Motor neuron (in vitro differentiated cells): ENCODE measurements around the gene NAA11. TPM values are rescaled to one million over a fixed set of nuclear protein-coding genes. Genes with fewer than 3 reads are reported as not detected.
A peak's percentile ranks its signal among the peaks of the same experiment; 100 is the strongest.

ENCODE experiments used
- ATAC-seq, 8 experiments: fragments of 200-7000 bp; cut with Tn5 transposase; replicated peaks in 6 of 8; 2 replicates each; pipeline ENCODE4 v1.8.0; 2021; ENCODE audit warnings: mild to moderate bottlenecking in 8 of 8, moderate library complexity in 8 of 8
- H3K27ac ChIP-seq, 2 donors: fragments of 250-450 bp; sonication (Bioruptor Pico); 2 replicates each; pipeline ENCODE4 v1.9.0; 2021; ENCODE audit warnings: antibody characterized with exemption in 2 of 2, mild to moderate bottlenecking in 2 of 2, moderate library complexity in 1 of 2
- H3K4me1 ChIP-seq, 2 donors: fragments of 250-450 bp; sonication (Bioruptor Pico); replicated peaks in 1 of 2; 2 replicates each; pipeline ENCODE4 v1.6.1; 2021; ENCODE audit warnings: antibody characterized with exemption in 2 of 2, mild to moderate bottlenecking in 2 of 2, moderate library complexity in 1 of 2
- H3K4me3 ChIP-seq, 5 donors: fragments of 250-450 bp; sonication (Bioruptor Pico); 2 replicates each; pipeline ENCODE4 v1.9.0; 2021; ENCODE audit warnings: antibody characterized with exemption in 5 of 5, mild to moderate bottlenecking in 5 of 5, moderate library complexity in 4 of 5
- WGBS, 10 experiments: fragments of 450-650 bp; shearing (Covaris generic); methylation state at CpG; one replicate each; pipeline ENCODE4 v1.0.0; 2022; 5-methylcytosine and 5-hydroxymethylcytosine counted together
- in situ Hi-C, 9 experiments: fragments of 400-800 bp; cut with MboI; loops; one replicate each; pipeline ENCODE4 v1.15.0; 2021; ENCODE audit warnings: low sequenced_read_pairs in 9 of 9, low pct_unique_long_range_greater_than_20kb in 2 of 9; ENCODE audit not compliant: unreplicated experiment in 9 of 9
- total RNA-seq, 8 experiments: library from RNA; unstranded; fragments of 300-600 nt; gene quantifications; 2 replicates each; pipeline versions ENCODE4 v1.2.3 to v1.2.4, GENCODE V29; 2022

The NAA11 gene
- total RNA-seq, result 1 to 10 TPM in 1 of 8 experiments, under 1 TPM in 3, not detected in 4; 0.05 to 3.3 (median 0.52) TPM

DNA sequence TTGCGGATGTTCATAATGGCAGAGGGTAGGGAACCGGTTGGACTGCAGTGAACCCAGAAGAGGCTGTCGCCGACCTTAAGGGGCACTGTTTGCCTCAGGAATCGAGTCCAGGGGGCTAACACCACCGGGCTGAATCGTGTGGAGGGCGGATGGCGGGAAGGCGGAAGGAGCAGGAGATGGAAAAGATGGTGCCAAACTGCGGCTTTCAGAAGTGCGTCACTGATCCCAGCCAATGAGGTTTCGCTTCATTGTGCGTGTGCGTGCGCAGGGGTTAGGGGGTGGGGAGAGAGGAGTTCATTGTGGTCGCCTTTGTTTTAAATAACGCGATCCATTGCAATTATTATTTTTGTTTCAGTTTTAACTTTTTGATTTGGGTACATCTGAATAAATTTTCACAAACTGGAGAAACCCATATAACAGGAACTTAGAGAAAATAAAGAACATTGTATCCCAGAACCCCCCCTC lies at the start of gene NAA11:
Gene NAA11, minus strand, starts transcription at position 198 of the 465 bp plus-strand sequence. Its CDS starts 184 bp downstream, at position 14.
- H3K4me3 ChIP-seq, result no peak within 1 kb of the TSS
- no peak within 1 kb of the TSS for H3K27ac ChIP-seq
- H3K4me1 ChIP-seq, result no peaks in the 10 kb centered on the region
- in situ Hi-C loops, result no loop called here
- WGBS, 10 experiments, result 64 to 100% (median 90%) methylated on average over 2 to 19 of the region's 19 CpGs
- ATAC-seq, result no peak

DNA sequence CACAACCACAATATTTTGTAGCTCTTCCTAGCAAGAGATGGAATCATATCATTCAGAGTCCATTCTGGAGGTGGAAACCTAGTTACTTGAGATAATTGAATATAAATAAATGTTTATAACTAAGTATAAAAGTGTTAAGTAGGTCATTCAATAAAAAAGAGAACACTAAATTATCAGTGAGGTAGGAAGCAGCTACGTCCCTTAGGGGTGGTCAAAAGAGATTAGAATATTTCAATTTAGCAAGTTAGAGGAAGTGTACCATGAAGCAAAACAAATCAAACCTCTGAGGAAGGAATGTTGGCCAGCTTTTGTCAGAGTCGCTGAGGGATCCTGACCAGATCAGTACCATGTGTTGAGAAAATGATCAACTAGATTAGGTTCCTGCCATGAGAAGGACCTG lies 44.2 kb upstream of the NAA11 start:
- ATAC-seq, result no peak
- in situ Hi-C loops, result no loop called here
- H3K4me3 ChIP-seq, result no peak overlapping the region
- 31 to 100% (median 88%) methylated on average over 1 to 2 of the region's 2 CpGs; no CpG with 5 or more reads in 1 of the 10 experiments for WGBS, 10 experiments
- no peak overlapping the region for H3K27ac ChIP-seq
- no peaks in the 10 kb centered on the region for H3K4me1 ChIP-seq

DNA sequence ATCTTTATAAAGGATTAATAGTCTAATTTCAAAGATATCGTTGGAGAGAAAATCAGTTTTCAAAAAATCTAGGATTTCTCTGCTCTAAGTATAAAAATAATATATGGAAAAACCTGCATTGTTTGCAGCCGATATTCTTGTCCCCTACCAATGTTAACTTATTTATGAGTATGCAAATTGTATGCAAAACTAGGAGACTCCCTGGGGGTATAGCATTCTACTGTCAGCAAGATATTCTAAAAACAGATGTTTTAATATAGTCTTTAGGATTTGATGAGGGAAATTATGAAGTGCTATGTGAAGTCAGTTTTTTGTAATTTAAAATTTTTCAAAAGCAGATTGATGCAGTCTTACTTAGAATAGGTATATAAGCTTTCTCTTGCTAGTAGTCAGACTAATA lies 41.2 kb upstream of the NAA11 start:
- no peaks in the 10 kb centered on the region for H3K4me1 ChIP-seq
- 0 to 100% (median 87%) methylated on average over 1 to 2 of the region's 2 CpGs for WGBS, 10 experiments
- H3K27ac ChIP-seq, result no peak overlapping the region
- H3K4me3 ChIP-seq, result no peak overlapping the region
- peak in 3 of 8 experiments; percentile 38 to 83 (median 67) for ATAC-seq
- in situ Hi-C loops, result no loop called here

DNA sequence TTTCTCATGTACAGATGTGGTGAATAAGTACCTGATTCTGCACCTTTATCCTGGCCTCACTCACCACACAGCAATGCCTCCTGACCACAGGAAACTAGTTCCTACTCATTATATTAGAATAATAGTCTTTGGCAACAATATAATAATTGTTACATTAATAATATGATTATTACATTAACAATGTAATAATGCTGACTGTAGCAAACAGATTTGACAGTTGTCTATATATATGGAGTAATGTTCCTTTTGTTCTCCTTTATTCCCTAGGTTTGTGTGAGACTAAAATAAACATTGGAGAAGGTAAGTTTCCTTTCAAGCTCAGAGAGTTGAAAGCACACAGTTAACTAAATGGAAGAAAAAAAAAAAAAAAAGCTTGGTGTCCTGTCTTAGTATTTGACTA lies 40.6 kb upstream of the NAA11 start:
- ATAC-seq, result no peak
- in situ Hi-C loops, result no loop called here
- no peaks in the 10 kb centered on the region for H3K4me1 ChIP-seq
- H3K27ac ChIP-seq, result no peak overlapping the region
- H3K4me3 ChIP-seq, result no peak overlapping the region

DNA sequence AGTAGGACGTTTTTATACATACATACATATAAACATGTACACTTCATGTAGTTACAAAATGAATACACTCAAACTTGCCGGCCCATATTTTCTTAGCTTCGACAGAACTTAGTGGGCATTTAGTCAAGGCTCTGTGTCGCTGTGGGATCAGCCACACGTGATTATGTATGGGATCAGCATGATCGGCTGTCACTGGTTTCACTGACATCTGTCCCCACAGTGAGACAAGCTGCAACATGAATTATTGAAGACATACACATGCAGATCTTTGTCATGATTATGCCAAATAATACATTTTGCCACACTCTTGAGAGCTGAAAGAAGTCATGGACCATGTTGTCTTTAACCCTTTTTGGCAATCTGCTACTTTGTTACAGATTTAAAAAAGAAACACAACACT lies 38.2 kb upstream of the NAA11 start:
- ATAC-seq, result no peak
- Histone ChIP-seq H3K27ac (no peak overlapping the region), H3K4me3 (no peak overlapping the region), H3K4me1 (peaks cover 3% of the 10 kb centered on the region in 2 donors)
- in situ Hi-C loops, result no loop called here
- 5 to 94% (median 78%) methylated on average over 1 to 6 of the region's 6 CpGs for WGBS, 10 experiments

DNA sequence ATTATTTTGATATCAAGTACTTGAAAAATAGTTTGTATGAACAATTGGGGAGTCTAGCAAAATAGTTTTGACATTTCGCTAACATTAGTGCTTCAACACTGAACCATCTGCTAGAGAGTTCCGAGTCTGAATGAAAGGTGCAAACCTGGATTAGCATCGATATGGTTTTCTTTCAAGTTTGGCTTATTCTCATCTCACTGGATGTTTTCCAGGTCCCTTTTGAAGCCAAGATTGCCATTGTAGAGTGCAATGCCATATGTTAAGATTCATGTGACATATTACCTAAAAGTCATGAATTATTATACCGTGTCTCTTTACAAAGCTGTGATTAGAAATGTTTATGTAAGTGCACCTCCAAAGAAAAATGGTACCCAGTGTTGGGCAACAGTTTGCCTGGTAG lies 36.8 kb upstream of the NAA11 start:
- 64 to 100% (median 87%) methylated on average over 2 to 4 of the region's 4 CpGs; no CpG with 5 or more reads in 2 of the 10 experiments for WGBS, 10 experiments
- Histone ChIP-seq H3K4me3 (no peak overlapping the region), H3K4me1 (peaks cover 5 to 9% of the 10 kb centered on the region in 2 donors), H3K27ac (no peak overlapping the region)
- in situ Hi-C loops, result no loop called here
- ATAC-seq, result no peak

DNA sequence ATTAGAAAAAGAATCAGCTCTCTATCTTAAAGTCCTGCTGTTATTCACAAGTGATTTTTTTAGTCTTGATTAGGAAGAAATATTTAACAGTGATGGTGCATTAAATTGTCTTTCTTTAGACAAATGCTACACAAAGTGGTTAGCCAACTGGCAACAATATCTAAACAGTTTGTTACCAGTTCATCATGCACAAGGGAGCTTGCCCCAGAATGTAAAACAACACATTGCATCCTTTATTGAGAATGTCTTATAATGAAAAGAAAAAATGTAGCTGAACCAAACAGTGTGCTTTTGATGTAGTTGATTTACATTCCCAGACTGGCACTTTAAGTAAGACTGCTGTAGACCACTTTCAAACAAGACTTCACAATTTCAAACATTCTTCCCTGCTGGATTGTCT lies 34.1 kb upstream of the NAA11 start:
- ATAC-seq, result no peak
- Histone ChIP-seq H3K4me1 (peaks cover 5 to 11% of the 10 kb centered on the region in 2 donors), H3K27ac (no peak overlapping the region), H3K4me3 (no peak overlapping the region)
- in situ Hi-C loops, result no loop called here

DNA sequence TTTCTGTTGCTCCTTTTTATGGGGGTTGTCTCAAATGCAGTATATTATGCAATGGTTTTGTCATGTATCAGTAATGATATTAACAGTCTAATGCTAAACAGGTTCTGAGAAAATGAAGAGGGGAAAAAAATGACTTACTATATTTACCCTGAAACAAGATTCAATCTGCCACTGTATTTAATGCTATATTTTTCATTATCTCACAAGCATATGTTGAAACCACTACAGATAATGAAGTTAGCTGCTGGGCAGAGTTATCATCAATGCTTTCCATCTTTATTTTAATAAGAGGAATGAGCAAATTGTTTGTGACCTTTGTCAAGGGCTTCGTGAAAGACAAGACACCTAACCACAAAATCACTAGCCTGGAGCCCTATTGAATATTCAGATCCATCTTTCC lies 32.6 kb upstream of the NAA11 start:
- 0 to 100% (median 36%) methylated on average over 1 of the region's 1 CpG; no CpG with 5 or more reads in 4 of the 10 experiments for WGBS, 10 experiments
- peaks cover 5 to 11% of the 10 kb centered on the region in 2 donors for H3K4me1 ChIP-seq
- H3K27ac ChIP-seq, result no peak overlapping the region
- no peak for ATAC-seq
- in situ Hi-C loops, result no loop called here
- H3K4me3 ChIP-seq, result no peak overlapping the region

DNA sequence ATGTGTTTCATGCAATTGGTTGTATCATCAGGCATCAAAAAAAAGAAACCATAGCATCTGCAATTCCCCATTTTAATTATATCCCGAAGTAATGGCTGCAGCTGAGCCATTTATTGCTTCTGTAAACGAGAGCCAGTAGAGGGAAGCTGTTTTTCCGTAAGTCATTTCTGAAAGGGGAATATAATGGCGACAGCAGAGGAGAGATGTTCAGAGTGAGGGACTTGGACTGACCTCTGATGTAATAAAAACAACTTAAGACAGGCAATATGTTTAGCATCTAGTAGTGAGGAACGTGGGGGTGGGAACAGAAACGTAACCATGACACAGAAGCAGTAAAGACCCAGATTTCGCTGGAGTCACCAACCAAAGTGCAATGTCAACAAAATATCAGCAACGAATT lies 31.5 kb upstream of the NAA11 start:
- 26 to 80% (median 52%) methylated on average over 1 to 8 of the region's 8 CpGs for WGBS, 10 experiments
- H3K27ac ChIP-seq, result no peak overlapping the region
- no peak overlapping the region for H3K4me3 ChIP-seq
- in situ Hi-C loops, result no loop called here
- peak in 5 of 8 experiments; percentile 51 to 98 (median 71) for ATAC-seq
- H3K4me1 ChIP-seq, result peaks cover 5 to 11% of the 10 kb centered on the region in 2 donors

DNA sequence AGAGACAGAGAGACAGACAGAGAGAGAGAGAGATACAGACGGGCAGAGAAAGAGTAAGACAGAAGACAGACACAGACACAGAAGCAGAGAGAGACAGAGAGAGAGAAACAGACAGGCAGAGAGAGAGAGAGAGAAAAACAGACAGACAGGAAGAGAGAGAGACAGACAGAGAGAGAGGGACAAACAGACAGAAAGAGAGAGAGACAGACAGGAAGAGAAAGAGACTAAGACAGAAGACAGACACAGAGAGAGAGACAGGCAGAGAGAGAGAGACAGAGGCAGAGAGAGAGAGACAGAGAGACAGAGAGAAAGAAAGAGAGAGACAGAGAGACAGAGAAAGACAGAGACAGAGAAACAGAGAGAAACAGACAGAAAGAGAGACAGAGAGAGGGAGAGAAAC lies 27.2 kb upstream of the NAA11 start:
- no peak overlapping the region for H3K4me3 ChIP-seq
- H3K4me1 ChIP-seq, result peaks cover 0 to 3% of the 10 kb centered on the region in 2 donors
- 13 to 78% (median 46%) methylated on average over 1 of the region's 1 CpG; no CpG with 5 or more reads in 2 of the 10 experiments for WGBS, 10 experiments
- no peak overlapping the region for H3K27ac ChIP-seq
- in situ Hi-C loops, result no loop called here
- ATAC-seq, result no peak

DNA sequence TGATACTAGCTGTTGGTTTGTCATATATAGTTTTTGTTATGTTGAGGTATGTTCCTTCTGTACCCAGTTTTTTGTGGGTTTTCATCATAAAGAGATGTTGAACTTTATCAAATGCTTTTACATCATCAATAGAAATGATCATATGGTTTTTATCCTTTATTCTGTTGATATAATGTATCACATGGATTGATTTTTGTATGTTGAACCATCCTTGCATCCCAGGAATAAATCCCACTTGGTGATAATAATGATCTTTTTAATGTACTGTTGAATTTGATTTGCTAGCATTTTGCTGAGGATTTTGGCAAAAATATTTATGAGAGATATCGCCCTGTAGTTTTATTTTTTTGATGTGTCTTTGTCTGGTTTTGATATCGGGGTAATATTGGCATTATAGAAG lies 22.5 kb upstream of the NAA11 start:
- WGBS, 10 experiments, result 6 to 100% (median 86%) methylated on average over 2 of the region's 2 CpGs
- no peak overlapping the region for H3K4me3 ChIP-seq
- H3K27ac ChIP-seq, result no peak overlapping the region
- no peaks in the 10 kb centered on the region for H3K4me1 ChIP-seq
- no peak for ATAC-seq
- in situ Hi-C loops, result no loop called here

DNA sequence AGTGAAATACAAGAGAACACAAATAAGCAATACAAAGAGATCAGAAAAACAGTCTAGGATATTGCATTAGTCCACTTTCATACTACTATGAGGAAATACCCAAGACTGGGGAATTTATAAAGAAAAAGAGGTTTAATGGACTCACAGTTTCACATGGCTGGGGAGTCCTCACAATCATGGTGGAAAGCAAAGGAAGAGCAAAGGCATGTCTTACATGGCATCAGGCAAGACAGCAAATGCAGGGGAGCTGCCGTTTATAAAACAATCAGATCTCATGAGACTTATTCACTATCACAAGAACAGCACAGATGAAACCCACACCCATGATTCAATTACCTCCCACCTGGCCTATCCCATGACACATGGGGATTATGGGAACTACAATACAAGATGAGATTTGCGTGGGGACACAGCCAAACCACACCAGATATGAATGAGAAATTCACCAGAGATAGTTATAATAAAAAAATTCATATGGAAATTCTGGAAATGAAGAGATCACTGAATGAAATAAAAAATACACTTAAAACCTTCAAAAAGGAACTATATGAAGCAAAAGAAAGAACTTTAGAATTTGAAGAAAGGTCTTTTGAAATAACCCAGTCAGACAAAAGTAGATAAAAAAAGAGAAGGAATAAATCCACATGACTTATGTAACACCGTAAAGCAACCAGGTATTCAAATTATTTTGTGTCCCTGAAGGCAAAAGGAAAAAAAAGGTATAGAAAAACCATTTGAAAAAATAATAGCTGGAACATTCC lies 16.2 kb upstream of the NAA11 start:
- H3K4me3 ChIP-seq, result no peak overlapping the region
- H3K4me1 ChIP-seq, result no peaks in the 10 kb centered on the region
- no peak overlapping the region for H3K27ac ChIP-seq
- ATAC-seq, result no peak
- in situ Hi-C loops, result no loop called here
- WGBS, 10 experiments, result 0 to 100% (median 63%) methylated on average over 1 to 3 of the region's 3 CpGs

DNA sequence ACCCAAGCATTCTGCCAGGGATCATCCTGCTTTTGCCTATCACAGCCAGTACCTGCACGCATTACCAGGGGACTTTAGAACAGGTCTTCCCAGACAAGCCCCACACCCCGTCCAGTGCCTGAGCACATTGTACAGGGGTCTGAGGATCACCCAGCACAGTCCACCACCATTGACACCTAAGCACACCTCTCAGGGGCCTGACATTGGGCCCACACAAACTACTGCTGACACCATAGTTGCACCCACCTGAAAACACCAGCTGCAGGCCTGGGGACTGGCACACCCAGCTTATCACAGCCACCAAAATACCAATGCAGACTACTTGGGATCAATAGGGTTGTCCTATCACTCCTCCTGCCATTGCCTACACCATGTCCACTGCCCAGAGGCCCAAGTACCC lies 14.7 kb upstream of the NAA11 start:
- WGBS, 10 experiments, result 100% methylated on average over 1 of the region's 2 CpGs; no CpG with 5 or more reads in 9 of the 10 experiments
- in situ Hi-C loops, result no loop called here

DNA sequence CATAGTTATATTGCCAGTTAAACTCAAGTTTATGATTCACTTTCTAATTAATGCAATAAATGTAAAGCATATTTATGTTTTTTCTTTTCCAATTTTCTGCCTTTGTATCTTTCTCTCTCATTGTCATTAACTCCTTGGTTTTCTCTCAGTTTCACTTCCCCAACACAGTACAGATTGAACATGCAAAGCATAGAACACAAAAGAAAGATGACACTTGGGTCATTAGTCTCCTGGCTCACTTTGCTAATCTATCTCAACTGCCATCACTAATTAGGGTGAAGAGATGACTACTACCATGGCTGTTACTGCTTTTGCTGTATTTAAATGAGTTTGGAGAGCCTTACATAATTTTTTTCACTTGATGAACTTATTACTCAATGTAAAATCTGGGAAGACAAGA lies 12.3 kb upstream of the NAA11 start:
- in situ Hi-C loops, result no loop called here
- no peak for ATAC-seq
- H3K4me3 ChIP-seq, result no peak overlapping the region
- no peaks in the 10 kb centered on the region for H3K4me1 ChIP-seq
- no peak overlapping the region for H3K27ac ChIP-seq

More for the DNA sequence above, 14.7 kb upstream of the NAA11 start:
- ATAC-seq, result no peak
- Histone ChIP-seq H3K4me3 (no peak overlapping the region), H3K27ac (no peak overlapping the region), H3K4me1 (no peaks in the 10 kb centered on the region)
